ENCODE measurements around the gene HDAC9.

GRCh38 chr7:18515067-18515466 is 19.5 kb downstream of the HDAC9 start:
- TF ChIP-seq POLR2A (IDR thresholded peaks at IDR 0.05; ENCODE audit: low read length) (no peak), GATA1 (IDR thresholded peaks at IDR 0.05; ENCODE audit: low read depth, low read length) (no peak)

Data from erythroblast (primary cell).